GM12872 (cell line): ENCODE data around the gene ASCC1.

ENCODE experiments used
- TF ChIP-seq, protein P1 (sequence below): IDR thresholded peaks from 3 replicates; pipeline ENCODE4 v1.5.1; 2011; ENCODE audit warnings: low read depth, mild to moderate bottlenecking, low read length, moderate library complexity; ENCODE audit not compliant: insufficient read depth

The ASCC1 gene

DNA sequence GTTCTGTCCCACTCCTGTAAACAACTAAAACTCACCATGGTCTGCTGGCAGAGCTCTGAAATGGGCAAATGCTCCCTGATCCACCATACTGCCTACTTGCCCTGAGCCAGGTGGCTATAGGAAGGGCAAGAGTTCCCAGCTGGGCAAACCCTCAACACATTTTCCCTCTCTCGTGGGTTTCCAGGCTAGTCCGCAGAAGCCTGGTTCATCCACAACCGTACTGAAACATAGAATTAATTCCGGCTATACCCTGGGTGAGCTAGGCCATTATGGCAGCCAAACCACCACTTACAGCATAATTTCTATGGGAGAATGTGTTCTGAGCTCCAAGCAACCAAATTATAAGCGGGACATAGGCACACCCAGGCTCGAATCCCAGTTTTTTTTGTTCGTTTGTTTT, 37.5 kb upstream of the ASCC1 start:
- TF ChIP-seq, protein P1, sequence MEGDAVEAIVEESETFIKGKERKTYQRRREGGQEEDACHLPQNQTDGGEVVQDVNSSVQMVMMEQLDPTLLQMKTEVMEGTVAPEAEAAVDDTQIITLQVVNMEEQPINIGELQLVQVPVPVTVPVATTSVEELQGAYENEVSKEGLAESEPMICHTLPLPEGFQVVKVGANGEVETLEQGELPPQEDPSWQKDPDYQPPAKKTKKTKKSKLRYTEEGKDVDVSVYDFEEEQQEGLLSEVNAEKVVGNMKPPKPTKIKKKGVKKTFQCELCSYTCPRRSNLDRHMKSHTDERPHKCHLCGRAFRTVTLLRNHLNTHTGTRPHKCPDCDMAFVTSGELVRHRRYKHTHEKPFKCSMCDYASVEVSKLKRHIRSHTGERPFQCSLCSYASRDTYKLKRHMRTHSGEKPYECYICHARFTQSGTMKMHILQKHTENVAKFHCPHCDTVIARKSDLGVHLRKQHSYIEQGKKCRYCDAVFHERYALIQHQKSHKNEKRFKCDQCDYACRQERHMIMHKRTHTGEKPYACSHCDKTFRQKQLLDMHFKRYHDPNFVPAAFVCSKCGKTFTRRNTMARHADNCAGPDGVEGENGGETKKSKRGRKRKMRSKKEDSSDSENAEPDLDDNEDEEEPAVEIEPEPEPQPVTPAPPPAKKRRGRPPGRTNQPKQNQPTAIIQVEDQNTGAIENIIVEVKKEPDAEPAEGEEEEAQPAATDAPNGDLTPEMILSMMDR = no peak

GRCh38 chr10:72252972-72253371, 36.9 kb upstream of the ASCC1 start:
- TF ChIP-seq, protein P1 = no peak

GRCh38 chr10:72251635-72252034, 35.6 kb upstream of the ASCC1 start:
- TF ChIP-seq, protein P1 = no peak

- TF ChIP-seq, protein P1 = no peak
Measured at GRCh38 chr10:72250666-72251065, 34.6 kb upstream of the ASCC1 start.

DNA sequence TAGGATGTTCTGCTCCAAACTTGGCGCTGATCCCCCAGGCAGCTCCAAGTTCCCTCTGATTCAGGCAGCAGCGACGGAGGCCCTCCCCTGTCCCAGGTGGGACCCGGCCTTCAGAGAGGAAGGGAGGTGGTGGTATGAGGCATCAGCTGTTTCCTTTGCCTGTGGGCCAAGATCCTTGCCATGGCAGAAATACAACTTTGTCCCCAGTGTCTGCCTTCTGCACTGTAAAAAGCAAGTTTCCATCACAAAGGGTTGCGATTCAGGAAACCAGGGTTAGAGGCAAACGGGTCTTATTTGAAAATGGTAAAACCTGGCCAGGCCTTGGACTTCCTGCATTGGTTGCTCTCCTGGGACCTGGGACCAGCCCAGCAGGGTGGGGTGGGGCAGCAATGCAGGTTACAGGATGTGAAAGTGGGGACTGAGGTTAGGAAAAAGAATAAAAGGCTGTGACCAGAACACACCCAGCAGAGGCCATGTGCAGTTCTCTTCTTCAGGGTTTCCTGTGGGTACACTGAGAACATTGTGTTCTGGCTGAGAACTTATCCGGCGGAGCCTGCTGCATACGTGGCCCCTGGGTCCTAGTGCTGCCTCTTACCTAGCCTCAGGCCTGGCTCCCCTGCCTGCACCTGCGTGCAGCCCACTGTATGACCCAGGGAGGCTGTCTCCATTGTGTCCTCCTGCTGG, 32.5 kb upstream of the ASCC1 start:
- TF ChIP-seq, protein P1 = no peak

- TF ChIP-seq, protein P1 = no peak
Measured at GRCh38 chr10:72245949-72246525, 30.0 kb upstream of the ASCC1 start.

- TF ChIP-seq, protein P1 = no peak
Measured at GRCh38 chr10:72244573-72245038, 28.5 kb upstream of the ASCC1 start.
